Testis (tissue), 3 donors: Measurements from ENCODE around the gene KCTD19. TPM values are rescaled to one million over a fixed set of nuclear protein-coding genes. Genes with fewer than 3 reads are reported as not detected.

Source experiments
- DNase-seq: peaks from one replicate; pipeline ENCODE4 v3.0.0-alpha.2; 2019
- H3K27ac ChIP-seq, 2 donors: fragments of 200-600 bp; sonication (generic); one replicate each; pipeline ENCODE4 v1.5.1; 2019
- H3K27me3 ChIP-seq: fragments of 200-600 bp; sonication (generic); one replicate; pipeline ENCODE4 v1.5.1; 2019
- H3K36me3 ChIP-seq: fragments of 200-600 bp; sonication (generic); one replicate; pipeline ENCODE4 v1.5.1; 2017; ENCODE audit warnings: low read depth; ENCODE audit errors: missing control alignments
- H3K4me1 ChIP-seq: fragments of 200-600 bp; sonication (generic); one replicate; pipeline ENCODE4 v1.5.1; 2019
- H3K4me3 ChIP-seq, 2 donors: fragments of 200-600 bp; sonication (generic); one replicate each; pipeline ENCODE4 v1.5.1; 2017 to 2019
- H3K9me3 ChIP-seq: fragments of 200-600 bp; sonication (generic); one replicate; pipeline ENCODE4 v1.5.1; 2017
- CTCF ChIP-seq, 3 experiments: fragments of 450-650 bp in 2 of 3; fragments of 200-600 bp in 1 of 3; sonication (generic) in 1 of 3; IDR thresholded peaks; one replicate each; pipeline ENCODE4 v1.5.1; 2016 to 2019; ENCODE audit warnings: antibody characterized with exemption in 3 of 3, mild to moderate bottlenecking in 2 of 3, moderate library complexity in 1 of 3
- POLR2A ChIP-seq: fragments of 450-650 bp; IDR thresholded peaks from one replicate; pipeline ENCODE4 v1.6.1; 2017; ENCODE audit warnings: antibody characterized with exemption, mild to moderate bottlenecking, moderate library complexity
- WGBS, 2 donors: methylation state at CpG; one replicate each; pipeline ENCODE4 v1.1.5; 2018; 5-methylcytosine and 5-hydroxymethylcytosine counted together
- intact Hi-C: fragments of 100-400 bp; cut with DNase I; formaldehyde crosslinking; loops from one replicate; pipeline ENCODE4 v1.15.1; 2023; ENCODE audit warnings: low total_unique reads
- polyA plus RNA-seq: library from polyadenylated mRNA; stranded (reverse); fragments of 350-450 nt; fragmentation: Illumina TruSeq; extraction: RNeasy Lipid Tissue Mini Kit (QIAGEN cat#74804); gene quantifications from one replicate; pipeline ENCODE4 v1.2.3, GENCODE V29; 2014; ENCODE audit warnings: low read depth, low replicate concordance; ENCODE audit not compliant: insufficient read depth
- total RNA-seq, 2 donors: library from RNA; depleted of rRNA; stranded (reverse); fragments of >200 nt; gene quantifications; one replicate each; pipeline ENCODE4 v1.2.3, GENCODE V29; 2016

The KCTD19 gene
- total and polyA plus RNA-seq, 3 donors from 2014 or later = 59.2 to 144 (median 102) TPM

- Histone ChIP-seq H3K27me3 (no peaks in the 10 kb centered on the region), H3K4me1 (no peaks in the 10 kb centered on the region), H3K9me3 (no peaks in the 10 kb centered on the region), H3K27ac (no peak overlapping the region), H3K4me3 (no peak overlapping the region), H3K36me3 (no peaks in the 10 kb centered on the region)
- DNase-seq = no peak
- intact Hi-C loops = no loop called here
- TF ChIP-seq POLR2A (no peak), CTCF (IDR thresholded peaks at IDR 0.05) (peak in 1 of 3 experiments; percentile 47)
These were observed 22.6 kb upstream of the KCTD19 start for GRCh38 chr16:67349172-67349571.

- Histone ChIP-seq H3K36me3 (no peaks in the 10 kb centered on the region), H3K27me3 (no peaks in the 10 kb centered on the region), H3K4me1 (no peaks in the 10 kb centered on the region), H3K9me3 (no peaks in the 10 kb centered on the region), H3K4me3 (no peak overlapping the region), H3K27ac (no peak overlapping the region)
- DNase-seq = no peak
- WGBS, 2 donors = 93% methylated on average over 3 of the region's 3 CpGs
- intact Hi-C loops = no loop called here
- TF ChIP-seq POLR2A (no peak), CTCF (IDR thresholded peaks at IDR 0.05) (no peak)
These were observed 19.8 kb upstream of the KCTD19 start for GRCh38 chr16:67346341-67346740.

GRCh38 chr16:67345401-67345800 lies 18.9 kb upstream of the KCTD19 start:
- no peak for DNase-seq
- Histone ChIP-seq H3K9me3 (no peaks in the 10 kb centered on the region), H3K4me3 (no peak overlapping the region), H3K4me1 (no peaks in the 10 kb centered on the region), H3K27me3 (no peaks in the 10 kb centered on the region), H3K27ac (no peak overlapping the region), H3K36me3 (no peaks in the 10 kb centered on the region)
- 65 to 79% methylated on average over 1 of the region's 1 CpG for WGBS, 2 donors
- intact Hi-C loops = no loop called here
- TF ChIP-seq CTCF (IDR thresholded peaks at IDR 0.05) = no peak
- TF ChIP-seq POLR2A = no peak

GRCh38 chr16:67342616-67343015 lies 16.1 kb upstream of the KCTD19 start:
- TF ChIP-seq CTCF (IDR thresholded peaks at IDR 0.05) (no peak), POLR2A (no peak)
- 95 to 96% methylated on average over 4 of the region's 4 CpGs for WGBS, 2 donors
- no peaks in the 10 kb centered on the region for H3K4me1 ChIP-seq
- H3K9me3 ChIP-seq = no peaks in the 10 kb centered on the region
- no peaks in the 10 kb centered on the region for H3K36me3 ChIP-seq
- H3K27ac ChIP-seq = no peak overlapping the region
- intact Hi-C loops = no loop called here
- no peaks in the 10 kb centered on the region for H3K27me3 ChIP-seq
- DNase-seq = no peak
- no peak overlapping the region for H3K4me3 ChIP-seq

- WGBS, 2 donors = 91 to 92% methylated on average over 3 of the region's 3 CpGs
- no peaks in the 10 kb centered on the region for H3K4me1 ChIP-seq
- no peaks in the 10 kb centered on the region for H3K36me3 ChIP-seq
- DNase-seq = no peak
- H3K27me3 ChIP-seq = no peaks in the 10 kb centered on the region
- no peak overlapping the region for H3K27ac ChIP-seq
- H3K4me3 ChIP-seq = no peak overlapping the region
- TF ChIP-seq POLR2A (no peak), CTCF (IDR thresholded peaks at IDR 0.05) (no peak)
- intact Hi-C loops = no loop called here
- H3K9me3 ChIP-seq = no peaks in the 10 kb centered on the region
These were observed 14.7 kb upstream of the KCTD19 start for GRCh38 chr16:67341250-67341649.
